OCI-LY3 (cell line): ENCODE results near the gene ABCA4.

Source experiments
- CTCF ChIP-seq: fragments of 200-600, 300-600 bp; sonication (generic); IDR thresholded peaks from 2 replicates; pipeline ENCODE4 v1.5.1; 2014; ENCODE audit warnings: antibody characterized with exemption, low read length, low read depth
- EZH2phosphoT487 ChIP-seq: fragments of 200-600 bp; shearing (Covaris generic); IDR thresholded peaks from 2 replicates; pipeline ENCODE4 v1.6.1; 2018; ENCODE audit warnings: antibody characterized with exemption, mixed run types, low read depth

- TF ChIP-seq CTCF = no peak
- no peak for TF ChIP-seq EZH2phosphoT487
These were observed 53.8 kb downstream of the ABCA4 start for GRCh38 chr1:94067196-94067595.
